ENCODE results near the gene FBXO28. TPM values are rescaled to one million over a fixed set of nuclear protein-coding genes. Genes with fewer than 3 reads are reported as not detected.
A peak's percentile ranks its signal among the peaks of the same experiment; 100 is the strongest.

FBXO28 gene
- total and polyA plus RNA-seq, 2 experiments from 2014 or later, result 14.9 to 31.8 TPM

- Histone ChIP-seq H3F3A (ENCODE audit: insufficient read depth) (no peaks in the 10 kb centered on the region), H3K9me3 (ENCODE audit: low read depth) (no peaks in the 10 kb centered on the region), H3K79me2 (ENCODE audit: insufficient read depth) (no peaks in the 10 kb centered on the region), H3K4me2 (ENCODE audit: unreplicated experiment) (no peak overlapping the region), H3K27me3 (replicated peaks; ENCODE audit: insufficient read depth) (no peaks in the 10 kb centered on the region), H3K4me1 (ENCODE audit: insufficient read depth) (no peaks in the 10 kb centered on the region), H3K27ac (no peak overlapping the region), H3K4me3 (no peak overlapping the region), H3K36me3 (ENCODE audit: low read depth) (no peaks in the 10 kb centered on the region), H3K9ac (no peak overlapping the region), H3K9me2 (ENCODE audit: insufficient read depth) (no peaks in the 10 kb centered on the region), H4K20me1 (ENCODE audit: insufficient read depth) (no peaks in the 10 kb centered on the region), H2AFZ (no peak overlapping the region; the same call in 1 of the 2 replicates)
- no peak for DNase-seq
- TF ChIP-seq EZH2 (IDR thresholded peaks at IDR 0.05; ENCODE audit: insufficient read depth, poor library complexity, severe bottlenecking), result no peak
- TF ChIP-seq EZH2phosphoT487 (IDR thresholded peaks at IDR 0.05; ENCODE audit: insufficient read depth, low read depth), result no peak
- in situ Hi-C loops (cut with MboI), result no loop called here
Observed at GRCh38 chr1:224107282-224107625, 6.7 kb upstream of the FBXO28 start.

GRCh38 chr1:224108991-224109390, 4.9 kb upstream of the FBXO28 start:
- no peak for DNase-seq
- in situ Hi-C loops (cut with MboI), result no loop called here
- H3K4me3 ChIP-seq, result no peak overlapping the region
- TF ChIP-seq EZH2phosphoT487 (IDR thresholded peaks at IDR 0.05; ENCODE audit: insufficient read depth, low read depth) (no peak), EZH2 (IDR thresholded peaks at IDR 0.05; ENCODE audit: insufficient read depth, poor library complexity, severe bottlenecking) (no peak)
- no peaks in the 10 kb centered on the region for H3K9me3 ChIP-seq (ENCODE audit: low read depth)
- H4K20me1 ChIP-seq (ENCODE audit: insufficient read depth), result no peaks in the 10 kb centered on the region
- H3K9ac ChIP-seq, result no peak overlapping the region
- no peaks in the 10 kb centered on the region for H3K36me3 ChIP-seq (ENCODE audit: low read depth)
- H3K9me2 ChIP-seq (ENCODE audit: insufficient read depth), result no peaks in the 10 kb centered on the region
- peaks cover 10% of the 10 kb centered on the region for H3K79me2 ChIP-seq (ENCODE audit: insufficient read depth)
- no peak overlapping the region for H3K4me2 ChIP-seq (ENCODE audit: unreplicated experiment)
- H3K4me1 ChIP-seq (ENCODE audit: insufficient read depth), result no peaks in the 10 kb centered on the region
- no peaks in the 10 kb centered on the region for H3K27me3 ChIP-seq (replicated peaks; ENCODE audit: insufficient read depth)
- H3K27ac ChIP-seq, result no peak overlapping the region
- no peaks in the 10 kb centered on the region for H3F3A ChIP-seq (ENCODE audit: insufficient read depth)
- no peak overlapping the region for H2AFZ ChIP-seq

GRCh38 chr1:224109981-224110380, 3.9 kb upstream of the FBXO28 start:
- TF ChIP-seq EZH2phosphoT487 (IDR thresholded peaks at IDR 0.05; ENCODE audit: insufficient read depth, low read depth) (no peak), EZH2 (IDR thresholded peaks at IDR 0.05; ENCODE audit: insufficient read depth, poor library complexity, severe bottlenecking) (no peak)
- in situ Hi-C loops (cut with MboI), result no loop called here

GRCh38 chr1:224113005-224113404, 906 bp upstream of the FBXO28 start:
- Histone ChIP-seq H3K27me3 (replicated peaks; ENCODE audit: insufficient read depth) (no peaks in the 10 kb centered on the region), H3K79me2 (ENCODE audit: insufficient read depth) (peaks cover 50% of the 10 kb centered on the region), H3K4me1 (ENCODE audit: insufficient read depth) (peaks cover 12% of the 10 kb centered on the region), H3K4me2 (ENCODE audit: unreplicated experiment) (no peak overlapping the region), H4K20me1 (ENCODE audit: insufficient read depth) (0 out of 2 replicates have a peak, but pooled peaks cover 4% of the 10 kb centered on the region), H3K9me2 (ENCODE audit: insufficient read depth) (no peaks in the 10 kb centered on the region), H3K4me3 (no peak overlapping the region), H3K36me3 (ENCODE audit: low read depth) (no peaks in the 10 kb centered on the region), H3K9me3 (ENCODE audit: low read depth) (no peaks in the 10 kb centered on the region), H3F3A (ENCODE audit: insufficient read depth) (peaks cover 5% of the 10 kb centered on the region), H3K27ac (no peak overlapping the region), H2AFZ (peak overlapping the region; percentile 94; the same call in 1 of the 2 replicates), H3K9ac (no peak overlapping the region)
- WGBS, 2 experiments (ENCODE audit: low coverage in 1 of 2, low lambda C conversion rate in 2 of 2, missing lambda C conversion rate in 2 of 2), result 73 to 76% methylated on average over 10 of the region's 10 CpGs
- TF ChIP-seq EZH2phosphoT487 (IDR thresholded peaks at IDR 0.05; ENCODE audit: insufficient read depth, low read depth), result no peak
- TF ChIP-seq EZH2 (IDR thresholded peaks at IDR 0.05; ENCODE audit: insufficient read depth, poor library complexity, severe bottlenecking), result no peak
- in situ Hi-C loops (cut with MboI), result no loop called here
- DNase-seq, result no peak

More at GRCh38 chr1:224109981-224110380, 3.9 kb upstream of the FBXO28 start:
- Histone ChIP-seq H3K9ac (no peak overlapping the region), H4K20me1 (ENCODE audit: insufficient read depth) (no peaks in the 10 kb centered on the region), H3K79me2 (ENCODE audit: insufficient read depth) (peaks cover 20% of the 10 kb centered on the region), H2AFZ (no peak overlapping the region), H3K36me3 (ENCODE audit: low read depth) (no peaks in the 10 kb centered on the region), H3K9me3 (ENCODE audit: low read depth) (no peaks in the 10 kb centered on the region), H3K4me3 (no peak overlapping the region), H3K4me1 (ENCODE audit: insufficient read depth) (peaks cover 1% of the 10 kb centered on the region; the same call in 1 of the 2 replicates), H3K27ac (no peak overlapping the region), H3F3A (ENCODE audit: insufficient read depth) (no peaks in the 10 kb centered on the region; the same call in 1 of the 2 replicates), H3K27me3 (replicated peaks; ENCODE audit: insufficient read depth) (no peaks in the 10 kb centered on the region), H3K4me2 (ENCODE audit: unreplicated experiment) (no peak overlapping the region), H3K9me2 (ENCODE audit: insufficient read depth) (no peaks in the 10 kb centered on the region)
- 78 to 92% methylated on average over 1 of the region's 1 CpG for WGBS, 2 experiments (ENCODE audit: low coverage in 1 of 2, low lambda C conversion rate in 2 of 2, missing lambda C conversion rate in 2 of 2)
- no peak for DNase-seq

- DNase-seq, result no peak
- peak overlapping the region; percentile 95 for H3K9ac ChIP-seq
- WGBS, 2 experiments (ENCODE audit: low coverage in 1 of 2, low lambda C conversion rate in 2 of 2, missing lambda C conversion rate in 2 of 2), result 96 to 98% methylated on average over 2 of the region's 2 CpGs
Observed at GRCh38 chr1:224113545-224113917, 380 bp upstream of the FBXO28 start.

More at GRCh38 chr1:224113545-224113917, 380 bp upstream of the FBXO28 start:
- in situ Hi-C loops (cut with MboI), result no loop called here
- TF ChIP-seq EZH2phosphoT487 (IDR thresholded peaks at IDR 0.05; ENCODE audit: insufficient read depth, low read depth), result no peak
- TF ChIP-seq EZH2 (IDR thresholded peaks at IDR 0.05; ENCODE audit: insufficient read depth, poor library complexity, severe bottlenecking), result no peak
- H3K36me3 ChIP-seq (ENCODE audit: low read depth), result peaks cover under 1% of the 10 kb centered on the region; the same call in 1 of the 2 replicates
- H3K4me2 ChIP-seq (ENCODE audit: unreplicated experiment), result peak overlapping the region; percentile 95
- H3K27me3 ChIP-seq (replicated peaks; ENCODE audit: insufficient read depth), result no peaks in the 10 kb centered on the region
- H4K20me1 ChIP-seq (ENCODE audit: insufficient read depth), result 0 out of 2 replicates have a peak, but pooled peaks cover 4% of the 10 kb centered on the region
- H3K27ac ChIP-seq, result peak overlapping the region; percentile 78; the same call in 1 of the 2 replicates
- H3F3A ChIP-seq (ENCODE audit: insufficient read depth), result peaks cover 5% of the 10 kb centered on the region
- H3K9me3 ChIP-seq (ENCODE audit: low read depth), result no peaks in the 10 kb centered on the region
- H3K9me2 ChIP-seq (ENCODE audit: insufficient read depth), result no peaks in the 10 kb centered on the region
- H3K4me1 ChIP-seq (ENCODE audit: insufficient read depth), result peaks cover 12% of the 10 kb centered on the region
- H2AFZ ChIP-seq, result peak overlapping the region; percentile 94
- H3K79me2 ChIP-seq (ENCODE audit: insufficient read depth), result peaks cover 55% of the 10 kb centered on the region
- peak overlapping the region; percentile 93 for H3K4me3 ChIP-seq
